Measurements from ENCODE around the gene GSTO1. TPM values are rescaled to one million over a fixed set of nuclear protein-coding genes. Genes with fewer than 3 reads are reported as not detected.

GSTO1 gene
- total RNA-seq, 1 experiment from 2014 or later, result 126 TPM

- Histone ChIP-seq H3K4me1 (ENCODE audit: insufficient read depth, low read length, poor library complexity, severe bottlenecking) (peaks cover 33% of the 10 kb centered on the region), H3K27me3 (replicated peaks; ENCODE audit: insufficient read depth, low read depth, low read length, poor library complexity) (no peaks in the 10 kb centered on the region), H3K36me3 (ENCODE audit: insufficient read depth, low read length, poor library complexity, severe bottlenecking) (peaks cover 23% of the 10 kb centered on the region), H3K9me3 (ENCODE audit: low read depth, low read length, poor library complexity, severe bottlenecking) (no peaks in the 10 kb centered on the region), H3K4me3 (ENCODE audit: low read depth, low read length, poor library complexity, severe bottlenecking) (peak overlapping the region; percentile 81), H3K27ac (ENCODE audit: low read depth, low read length, poor library complexity, severe bottlenecking) (peak overlapping the region; percentile 96)
- BruUV-seq (replicated peaks), result TSS peak; percentile 45
- POLR2A ChIA-PET (ENCODE audit: low non-redundant PET), result no interaction called here
- intact Hi-C loops (cut with micrococcal nuclease; ENCODE audit: unreplicated experiment), result no loop called here
- peak; percentile 28 for DNase-seq (ENCODE audit: low spot score)
- TF ChIP-seq CTCF (conservative IDR thresholded peaks at IDR 0.05; ENCODE audit: low read depth, low read length) (no peak), EZH2 (IDR thresholded peaks at IDR 0.05; ENCODE audit: borderline replicate concordance, low read depth, low read length, poor library complexity, severe bottlenecking) (no peak)
- CTCF ChIA-PET, result interaction anchor here (0.6 to 0.8 kb wide), 2 partner anchors 19 to 25 kb away, joined by 3 to 5 read pairs; no protein-coding TSS in a partner anchor
Observed at GRCh38 chr10:104255311-104255981, 754 bp downstream of the GSTO1 start.

- BruUV-seq (replicated peaks), result no TSS peak
- Histone ChIP-seq H3K9me3 (ENCODE audit: low read depth, low read length, poor library complexity, severe bottlenecking) (no peaks in the 10 kb centered on the region), H3K27ac (ENCODE audit: low read depth, low read length, poor library complexity, severe bottlenecking) (peak overlapping the region; percentile 96), H3K4me3 (ENCODE audit: low read depth, low read length, poor library complexity, severe bottlenecking) (peak overlapping the region; percentile 81), H3K4me1 (ENCODE audit: insufficient read depth, low read length, poor library complexity, severe bottlenecking) (peaks cover 40% of the 10 kb centered on the region), H3K27me3 (replicated peaks; ENCODE audit: insufficient read depth, low read depth, low read length, poor library complexity) (no peaks in the 10 kb centered on the region), H3K36me3 (ENCODE audit: insufficient read depth, low read length, poor library complexity, severe bottlenecking) (peaks cover 30% of the 10 kb centered on the region)
- no peak for DNase-seq (ENCODE audit: low spot score)
- ChIA-PET CTCF (interaction anchor here (0.7 kb wide), 1 partner anchor 375 kb away, joined by 3 read pairs; no protein-coding TSS in a partner anchor), POLR2A (ENCODE audit: low non-redundant PET) (interaction anchor here (0.6 kb wide), 2 partner anchors 13 to 90 kb away, joined by 3 to 5 read pairs; partner anchors contain the start of gene GSTO2)
- no peak for TF ChIP-seq EZH2 (IDR thresholded peaks at IDR 0.05; ENCODE audit: borderline replicate concordance, low read depth, low read length, poor library complexity, severe bottlenecking)
- TF ChIP-seq CTCF (conservative IDR thresholded peaks at IDR 0.05; ENCODE audit: low read depth, low read length), result no peak
- intact Hi-C loops (cut with micrococcal nuclease; ENCODE audit: unreplicated experiment), result no loop called here
Observed at GRCh38 chr10:104256335-104256961, 1.8 kb downstream of the GSTO1 start.

GRCh38 chr10:104257235-104257634 lies 2.5 kb downstream of the GSTO1 start:
- intact Hi-C loops (cut with micrococcal nuclease; ENCODE audit: unreplicated experiment), result no loop called here
- peaks cover 41% of the 10 kb centered on the region for H3K4me1 ChIP-seq (ENCODE audit: insufficient read depth, low read length, poor library complexity, severe bottlenecking)
- no peaks in the 10 kb centered on the region for H3K27me3 ChIP-seq (replicated peaks; ENCODE audit: insufficient read depth, low read depth, low read length, poor library complexity)
- no TSS peak for BruUV-seq (replicated peaks)
- no peak overlapping the region for H3K4me3 ChIP-seq (ENCODE audit: low read depth, low read length, poor library complexity, severe bottlenecking)
- CTCF ChIA-PET, result no interaction called here
- TF ChIP-seq CTCF (conservative IDR thresholded peaks at IDR 0.05; ENCODE audit: low read depth, low read length), result no peak
- no peak for TF ChIP-seq EZH2 (IDR thresholded peaks at IDR 0.05; ENCODE audit: borderline replicate concordance, low read depth, low read length, poor library complexity, severe bottlenecking)
- POLR2A ChIA-PET (ENCODE audit: low non-redundant PET), result interaction anchor here (0.6 kb wide), 1 partner anchor 91 kb away, joined by 5 read pairs; no protein-coding TSS in a partner anchor
- no peak for DNase-seq (ENCODE audit: low spot score)
- H3K9me3 ChIP-seq (ENCODE audit: low read depth, low read length, poor library complexity, severe bottlenecking), result no peaks in the 10 kb centered on the region
- no peak overlapping the region for H3K27ac ChIP-seq (ENCODE audit: low read depth, low read length, poor library complexity, severe bottlenecking)
- H3K36me3 ChIP-seq (ENCODE audit: insufficient read depth, low read length, poor library complexity, severe bottlenecking), result peaks cover 37% of the 10 kb centered on the region
